ENCODE measurements around the gene GSDMA.
A peak's percentile ranks its signal among the peaks of the same experiment; 100 is the strongest.

Gene GSDMA

DNA sequence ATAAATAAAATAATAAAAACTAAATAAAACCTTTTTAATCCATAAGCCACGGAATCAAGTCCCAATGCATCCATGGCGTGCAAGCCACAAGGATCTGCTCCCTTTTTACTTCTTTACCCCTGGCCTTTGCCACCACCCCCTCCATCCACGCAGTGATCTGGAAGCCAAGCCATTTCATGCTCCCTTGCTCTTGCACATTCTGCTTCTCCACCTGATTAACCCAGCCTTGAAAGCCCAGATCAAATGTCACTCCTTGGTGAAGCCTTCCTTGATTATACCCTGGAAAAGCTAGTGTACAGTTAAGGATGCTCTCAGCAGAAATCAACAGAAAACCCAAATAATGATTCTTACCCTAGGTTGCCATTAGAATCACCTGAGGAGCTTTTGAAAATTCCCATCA, 25.4 kb upstream of the GSDMA start:
- Histone ChIP-seq H3K4me1 (ENCODE audit: low read length) (peaks cover 13% of the 10 kb centered on the region), H2AFZ (ENCODE audit: low read depth, low read length) (no peak overlapping the region)
- TF ChIP-seq, protein P1, sequence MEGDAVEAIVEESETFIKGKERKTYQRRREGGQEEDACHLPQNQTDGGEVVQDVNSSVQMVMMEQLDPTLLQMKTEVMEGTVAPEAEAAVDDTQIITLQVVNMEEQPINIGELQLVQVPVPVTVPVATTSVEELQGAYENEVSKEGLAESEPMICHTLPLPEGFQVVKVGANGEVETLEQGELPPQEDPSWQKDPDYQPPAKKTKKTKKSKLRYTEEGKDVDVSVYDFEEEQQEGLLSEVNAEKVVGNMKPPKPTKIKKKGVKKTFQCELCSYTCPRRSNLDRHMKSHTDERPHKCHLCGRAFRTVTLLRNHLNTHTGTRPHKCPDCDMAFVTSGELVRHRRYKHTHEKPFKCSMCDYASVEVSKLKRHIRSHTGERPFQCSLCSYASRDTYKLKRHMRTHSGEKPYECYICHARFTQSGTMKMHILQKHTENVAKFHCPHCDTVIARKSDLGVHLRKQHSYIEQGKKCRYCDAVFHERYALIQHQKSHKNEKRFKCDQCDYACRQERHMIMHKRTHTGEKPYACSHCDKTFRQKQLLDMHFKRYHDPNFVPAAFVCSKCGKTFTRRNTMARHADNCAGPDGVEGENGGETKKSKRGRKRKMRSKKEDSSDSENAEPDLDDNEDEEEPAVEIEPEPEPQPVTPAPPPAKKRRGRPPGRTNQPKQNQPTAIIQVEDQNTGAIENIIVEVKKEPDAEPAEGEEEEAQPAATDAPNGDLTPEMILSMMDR (IDR thresholded peaks at IDR 0.05; ENCODE audit: low read depth, low read length) = no peak
- TF ChIP-seq EZH2phosphoT487 (IDR thresholded peaks at IDR 0.05; ENCODE audit: low read depth) = no peak

DNA sequence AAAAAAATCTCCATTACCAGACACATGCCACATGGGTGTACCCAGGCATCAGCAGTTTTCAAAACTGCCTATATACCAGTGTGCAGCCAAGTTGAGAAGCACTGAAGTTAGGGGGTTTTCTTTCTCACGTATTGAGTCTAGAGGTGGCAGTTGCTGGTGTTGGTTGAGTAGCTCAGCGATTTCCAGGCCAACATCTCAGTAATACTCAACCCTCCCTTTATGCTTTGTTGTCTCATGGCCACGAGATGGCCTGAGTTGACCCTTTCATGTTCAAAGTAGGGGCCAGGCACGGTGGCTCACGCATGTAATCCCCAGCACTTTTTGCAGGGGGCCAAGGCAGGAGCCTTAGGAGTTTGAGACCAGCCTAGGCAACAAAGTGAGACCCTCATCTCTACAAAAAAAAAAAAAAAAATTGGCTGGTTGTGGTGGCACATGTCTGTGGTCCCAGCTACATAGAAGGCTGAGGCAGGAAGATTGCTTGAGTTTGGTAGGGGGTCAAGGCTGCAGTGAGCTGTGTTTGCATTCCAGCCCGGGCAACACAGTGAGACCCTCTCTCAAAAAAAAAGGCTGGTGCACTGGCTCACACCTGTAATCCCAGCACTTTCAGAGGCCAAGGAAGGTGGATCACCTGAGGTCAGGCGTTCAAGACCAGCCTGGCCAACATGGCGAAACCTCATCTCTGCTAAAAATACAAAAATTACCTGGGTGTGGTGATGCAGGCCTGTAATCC, 24.5 kb upstream of the GSDMA start:
- no peak overlapping the region for H3K4me2 ChIP-seq (ENCODE audit: low read length)
- H3K4me1 ChIP-seq (ENCODE audit: low read length) = peaks cover 13% of the 10 kb centered on the region
- no peaks in the 10 kb centered on the region for H3K27me3 ChIP-seq (ENCODE audit: low read depth, low read length)
- no peak overlapping the region for H3K9ac ChIP-seq (ENCODE audit: low read length)
- no peaks in the 10 kb centered on the region for H3K36me3 ChIP-seq (replicated peaks; ENCODE audit: low read depth, low read length)
- H3K4me3 ChIP-seq (ENCODE audit: low read length) = no peak overlapping the region
- no peaks in the 10 kb centered on the region for H3K9me3 ChIP-seq (ENCODE audit: insufficient read depth, low read length)
- no peak overlapping the region for H2AFZ ChIP-seq (ENCODE audit: low read depth, low read length)
- H4K20me1 ChIP-seq (ENCODE audit: insufficient read depth, low read length) = no peaks in the 10 kb centered on the region
- no peaks in the 10 kb centered on the region for H3K79me2 ChIP-seq (ENCODE audit: low read length)
- no peak overlapping the region for H3K27ac ChIP-seq (ENCODE audit: low read length)
- TF ChIP-seq, protein P1 (IDR thresholded peaks at IDR 0.05; ENCODE audit: low read depth, low read length) = no peak
- TF ChIP-seq EZH2phosphoT487 (IDR thresholded peaks at IDR 0.05; ENCODE audit: low read depth) = no peak

More for the DNA sequence above, 25.4 kb upstream of the GSDMA start:
- H3K4me3 ChIP-seq (ENCODE audit: low read length) = no peak overlapping the region
- no peaks in the 10 kb centered on the region for H3K9me3 ChIP-seq (ENCODE audit: insufficient read depth, low read length)
- no peak overlapping the region for H3K9ac ChIP-seq (ENCODE audit: low read length)
- H3K4me2 ChIP-seq (ENCODE audit: low read length) = no peak overlapping the region
- H3K27me3 ChIP-seq (ENCODE audit: low read depth, low read length) = no peaks in the 10 kb centered on the region
- no peaks in the 10 kb centered on the region for H4K20me1 ChIP-seq (ENCODE audit: insufficient read depth, low read length)
- no peaks in the 10 kb centered on the region for H3K79me2 ChIP-seq (ENCODE audit: low read length)
- H3K36me3 ChIP-seq (replicated peaks; ENCODE audit: low read depth, low read length) = no peaks in the 10 kb centered on the region
- no peak overlapping the region for H3K27ac ChIP-seq (ENCODE audit: low read length)

DNA sequence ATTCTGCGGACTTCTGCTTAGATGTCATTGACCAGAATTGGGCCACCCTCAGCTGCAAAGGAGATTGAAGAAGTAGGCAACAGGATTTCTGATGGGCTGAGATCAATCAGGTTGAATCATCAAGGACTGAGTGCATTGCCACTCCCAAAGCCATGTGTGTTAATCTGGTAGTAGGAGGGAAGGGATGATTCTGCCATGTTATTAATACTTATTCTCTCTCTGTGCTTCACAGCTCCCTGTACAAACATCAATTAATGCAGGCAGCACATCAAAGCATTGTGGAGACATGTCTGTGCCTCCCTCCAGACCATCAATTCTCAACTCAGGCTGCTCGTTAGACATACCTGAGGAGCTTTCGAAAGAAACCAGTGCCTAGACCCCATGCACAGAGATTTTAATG, 23.7 kb upstream of the GSDMA start:
- no peak for TF ChIP-seq EZH2phosphoT487 (IDR thresholded peaks at IDR 0.05; ENCODE audit: low read depth)
- no peak overlapping the region for H3K4me3 ChIP-seq (ENCODE audit: low read length)
- no peaks in the 10 kb centered on the region for H3K9me3 ChIP-seq (ENCODE audit: insufficient read depth, low read length)
- H3K4me2 ChIP-seq (ENCODE audit: low read length) = no peak overlapping the region
- H3K79me2 ChIP-seq (ENCODE audit: low read length) = no peaks in the 10 kb centered on the region
- no peak overlapping the region for H3K27ac ChIP-seq (ENCODE audit: low read length)
- H3K27me3 ChIP-seq (ENCODE audit: low read depth, low read length) = no peaks in the 10 kb centered on the region
- H3K4me1 ChIP-seq (ENCODE audit: low read length) = peaks cover 13% of the 10 kb centered on the region
- H4K20me1 ChIP-seq (ENCODE audit: insufficient read depth, low read length) = no peaks in the 10 kb centered on the region
- H3K9ac ChIP-seq (ENCODE audit: low read length) = no peak overlapping the region
- H2AFZ ChIP-seq (ENCODE audit: low read depth, low read length) = no peak overlapping the region
- no peaks in the 10 kb centered on the region for H3K36me3 ChIP-seq (replicated peaks; ENCODE audit: low read depth, low read length)

DNA sequence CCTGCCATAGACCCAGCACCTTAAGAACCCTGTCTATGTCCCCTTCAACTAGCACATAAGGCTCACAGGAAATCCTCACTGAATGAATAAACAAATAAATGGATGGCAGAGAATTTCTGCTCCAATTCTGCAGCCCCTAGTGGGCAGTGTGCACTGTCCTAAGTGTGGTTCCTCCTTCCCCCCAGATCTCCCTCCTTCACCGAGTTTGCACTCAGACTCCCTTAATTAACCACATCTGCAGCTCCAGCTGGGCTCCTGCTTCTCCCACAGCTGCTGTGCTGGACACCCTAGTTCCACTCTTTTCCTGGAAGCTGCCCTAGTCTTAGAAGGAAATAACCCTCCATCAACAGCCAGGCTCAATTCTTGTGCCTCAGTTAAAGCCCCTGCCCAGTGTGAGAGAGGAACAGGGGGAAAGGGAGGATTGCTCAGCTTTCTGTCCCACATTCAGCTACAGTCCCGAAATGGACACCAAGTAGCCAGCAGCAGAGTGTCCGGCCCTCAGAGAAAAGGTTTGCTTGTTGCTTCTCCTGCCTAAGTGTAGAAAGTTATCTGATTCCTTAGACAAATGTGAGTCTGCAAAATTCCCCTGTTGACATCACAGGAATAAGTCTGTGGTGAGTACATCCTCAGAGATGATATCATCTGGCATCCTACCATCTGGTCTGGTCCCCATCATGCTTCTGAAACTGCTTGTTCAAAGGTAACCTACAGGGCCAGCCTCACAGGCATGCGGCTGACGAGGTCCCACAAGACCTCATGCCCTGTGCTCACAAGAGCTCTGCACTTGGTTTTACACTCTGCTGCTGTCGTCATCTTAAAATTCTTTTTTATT, 23.0 kb upstream of the GSDMA start:
- no peaks in the 10 kb centered on the region for H3K27me3 ChIP-seq (ENCODE audit: low read depth, low read length)
- H3K4me2 ChIP-seq (ENCODE audit: low read length) = peak overlapping the region; percentile 29
- no peaks in the 10 kb centered on the region for H4K20me1 ChIP-seq (ENCODE audit: insufficient read depth, low read length)
- H3K9me3 ChIP-seq (ENCODE audit: insufficient read depth, low read length) = no peaks in the 10 kb centered on the region
- TF ChIP-seq, protein P1 (IDR thresholded peaks at IDR 0.05; ENCODE audit: low read depth, low read length) = peak; percentile 50
- no peak for TF ChIP-seq EZH2phosphoT487 (IDR thresholded peaks at IDR 0.05; ENCODE audit: low read depth)
- peak overlapping the region; percentile 66 for H2AFZ ChIP-seq (ENCODE audit: low read depth, low read length)
- H3K9ac ChIP-seq (ENCODE audit: low read length) = no peak overlapping the region
- no peaks in the 10 kb centered on the region for H3K79me2 ChIP-seq (ENCODE audit: low read length)
- no peaks in the 10 kb centered on the region for H3K36me3 ChIP-seq (replicated peaks; ENCODE audit: low read depth, low read length)
- peaks cover 13% of the 10 kb centered on the region for H3K4me1 ChIP-seq (ENCODE audit: low read length)
- H3K27ac ChIP-seq (ENCODE audit: low read length) = no peak overlapping the region
- H3K4me3 ChIP-seq (ENCODE audit: low read length) = no peak overlapping the region
